Astrocyte (in vitro differentiated cells and primary cell): ENCODE results near the gene SOCS1. TPM values are rescaled to one million over a fixed set of nuclear protein-coding genes. Genes with fewer than 3 reads are reported as not detected.

Source experiments
- DNase-seq: peaks from one replicate; pipeline ENCODE4 v3.0.0-alpha.2; 2010; ENCODE audit warnings: low read depth
- FAIRE-seq: peaks from 2 replicates; lab custom pipeline; 2011; peaks lifted over from hg19 to GRCh38; lab: Jason Lieb, UNC
- H2AFZ ChIP-seq: 2 replicates; pipeline ENCODE4 v1.6.0; 2012; ENCODE audit warnings: low read depth, low read length, inconsistent platforms
- H3K27ac ChIP-seq: 2 replicates; pipeline ENCODE4 v1.5.1; 2011; ENCODE audit warnings: low read depth, low read length, inconsistent platforms
- H3K27me3 ChIP-seq: 2 replicates; pipeline ENCODE4 v1.6.0; 2011; ENCODE audit warnings: low read length, inconsistent platforms; ENCODE audit not compliant: insufficient read depth
- H3K36me3 ChIP-seq: 2 replicates; pipeline ENCODE4 v1.5.1; 2011; ENCODE audit warnings: low read length, inconsistent platforms; ENCODE audit not compliant: insufficient read depth
- H3K4me1 ChIP-seq: 2 replicates; pipeline ENCODE4 v1.5.1; 2011; ENCODE audit warnings: low read length, inconsistent platforms; ENCODE audit not compliant: insufficient read depth
- H3K4me2 ChIP-seq: 2 replicates; pipeline ENCODE4 v1.6.0; 2012; ENCODE audit warnings: low read length, inconsistent platforms
- H3K4me3 ChIP-seq: 2 replicates; pipeline ENCODE4 v1.5.1; 2011; ENCODE audit warnings: low read depth, mild to moderate bottlenecking, low read length, inconsistent platforms; ENCODE audit not compliant: insufficient read depth
- H3K79me2 ChIP-seq: 2 replicates; pipeline ENCODE4 v1.6.0; 2012; ENCODE audit warnings: mild to moderate bottlenecking, low read length, inconsistent platforms; ENCODE audit not compliant: insufficient read depth
- H3K9ac ChIP-seq: 2 replicates; pipeline ENCODE4 v1.6.0; 2012; ENCODE audit warnings: mild to moderate bottlenecking, low read length, inconsistent platforms
- H3K9me3 ChIP-seq: 2 replicates; pipeline ENCODE4 v1.5.1; 2012; ENCODE audit warnings: low read depth, mild to moderate bottlenecking, low read length, inconsistent platforms; ENCODE audit not compliant: insufficient read depth
- H4K20me1 ChIP-seq: 2 replicates; pipeline ENCODE4 v1.6.0; 2012; ENCODE audit warnings: low read length, inconsistent platforms; ENCODE audit not compliant: insufficient read depth
- H3K27ac Mint-ChIP-seq: one replicate; pipeline ENCODE4 v1.8.0; 2021; ENCODE audit warnings: mild to moderate bottlenecking, mixed read lengths; ENCODE audit not compliant: unreplicated experiment
- H3K27me3 Mint-ChIP-seq: one replicate; pipeline ENCODE4 v1.8.0; 2021; ENCODE audit warnings: low read depth, mixed read lengths; ENCODE audit not compliant: unreplicated experiment
- H3K36me3 Mint-ChIP-seq: one replicate; pipeline ENCODE4 v1.8.0; 2021; ENCODE audit warnings: low read depth, mixed read lengths; ENCODE audit not compliant: unreplicated experiment
- H3K4me1 Mint-ChIP-seq: one replicate; pipeline ENCODE4 v1.8.0; 2021; ENCODE audit warnings: low read depth, mixed read lengths; ENCODE audit not compliant: unreplicated experiment
- H3K4me3 Mint-ChIP-seq: one replicate; pipeline ENCODE4 v1.8.0; 2021; ENCODE audit warnings: mild to moderate bottlenecking, moderate library complexity, mixed read lengths; ENCODE audit not compliant: unreplicated experiment
- H3K9me3 Mint-ChIP-seq: one replicate; pipeline ENCODE4 v1.8.0; 2021; ENCODE audit warnings: mild to moderate bottlenecking, mixed read lengths; ENCODE audit not compliant: unreplicated experiment
- CTCF ChIP-seq: IDR thresholded peaks from 2 replicates; pipeline ENCODE4 v1.5.1; 2011; ENCODE audit warnings: low read depth, mild to moderate bottlenecking, inconsistent platforms, low read length, moderate library complexity; ENCODE audit not compliant: insufficient read depth
- EZH2 ChIP-seq: IDR thresholded peaks from 2 replicates; pipeline ENCODE4 v1.6.1; 2012; ENCODE audit warnings: mild to moderate bottlenecking, low read length, inconsistent platforms; ENCODE audit not compliant: insufficient read depth
- total RNA-seq: library from RNA; stranded (reverse); gene quantifications from 2 replicates; pipeline ENCODE4 v1.2.1, GENCODE V29; 2021

The SOCS1 gene
- total RNA-seq, 1 donor from 2014 or later = 16.0 TPM

GRCh38 chr16:11280616-11281522, 24.9 kb upstream of the SOCS1 start, which contains the start of gene PRM1:
Gene PRM1, minus strand, starts transcription at chr16:11281330. Its CDS starts 92 bp downstream, at chr16:11281238.
- Mint-ChIP-seq H3K27me3 (peaks cover 37% of the 10 kb centered on the region), H3K9me3 (peaks cover 6% of the 10 kb centered on the region), H3K36me3 (peaks cover 2% of the 10 kb centered on the region), H3K4me3 (no peak within 1 kb of the TSS), H3K4me1 (no peaks in the 10 kb centered on the region), H3K27ac (no peak within 1 kb of the TSS)
- DNase-seq (no peak), FAIRE-seq (no peak)
- TF ChIP-seq CTCF (no peak), EZH2 (no peak)
- H3K27ac ChIP-seq = no peak within 1 kb of the TSS
- no peak within 1 kb of the TSS for H3K9ac ChIP-seq
- no peaks in the 10 kb centered on the region for H3K79me2 ChIP-seq
- no peak within 1 kb of the TSS for H3K4me3 ChIP-seq
- H3K4me1 ChIP-seq = no peaks in the 10 kb centered on the region
- no peaks in the 10 kb centered on the region for H4K20me1 ChIP-seq
- H3K4me2 ChIP-seq = no peak within 1 kb of the TSS
- H2AFZ ChIP-seq = no peak within 1 kb of the TSS
- peaks cover 8% of the 10 kb centered on the region for H3K27me3 ChIP-seq
- H3K9me3 ChIP-seq = no peaks in the 10 kb centered on the region
- H3K36me3 ChIP-seq = no peaks in the 10 kb centered on the region

GRCh38 chr16:11278681-11279628, 23.0 kb upstream of the SOCS1 start:
- H3K4me3 Mint-ChIP-seq = no peak overlapping the region
- Histone ChIP-seq H4K20me1 (no peaks in the 10 kb centered on the region), H3K9me3 (no peaks in the 10 kb centered on the region), H3K27ac (no peak overlapping the region), H2AFZ (no peak overlapping the region), H3K4me1 (no peaks in the 10 kb centered on the region), H3K36me3 (no peaks in the 10 kb centered on the region), H3K9ac (no peak overlapping the region), H3K4me2 (no peak overlapping the region), H3K79me2 (no peaks in the 10 kb centered on the region), H3K4me3 (no peak overlapping the region), H3K27me3 (peaks cover 8% of the 10 kb centered on the region)
- H3K27ac Mint-ChIP-seq = no peak overlapping the region
- peaks cover 2% of the 10 kb centered on the region for H3K4me1 Mint-ChIP-seq
- TF ChIP-seq EZH2 (no peak), CTCF (no peak)
- DNase-seq (no peak), FAIRE-seq (no peak)
- H3K27me3 Mint-ChIP-seq = peaks cover 31% of the 10 kb centered on the region
- peaks cover 8% of the 10 kb centered on the region for H3K9me3 Mint-ChIP-seq
- H3K36me3 Mint-ChIP-seq = peaks cover 2% of the 10 kb centered on the region
